Stomach (tissue), 9 donors: Measurements from ENCODE around the gene GSG1L. TPM values are rescaled to one million over a fixed set of nuclear protein-coding genes. Genes with fewer than 3 reads are reported as not detected.

Experiments used
- DNase-seq, 2 donors: peaks; one replicate each; pipeline versions ENCODE4 v3.0.0 to v3.0.0-alpha.2; 2013 to 2019
- H3K27ac ChIP-seq, 5 donors: fragments of 200-600 bp in 4 of 5; sonication (generic) in 4 of 5; one replicate each; pipeline ENCODE4 v1.5.1; 2013 to 2019; ENCODE audit warnings: mild to moderate bottlenecking in 1 of 5, moderate library complexity in 1 of 5
- H3K27me3 ChIP-seq, 3 donors: fragments of 200-600 bp; sonication (generic); one replicate each; pipeline ENCODE4 v1.5.1; 2017 to 2019; ENCODE audit warnings: mixed run types in 1 of 3
- H3K36me3 ChIP-seq, 4 donors: fragments of 200-600 bp; sonication (generic); 1 replicate in 3 of 4; 2 replicates in 1 of 4; pipeline ENCODE4 v1.5.1; 2016 to 2019
- H3K4me1 ChIP-seq, 4 donors: fragments of 200-600 bp; sonication (generic); one replicate each; pipeline ENCODE4 v1.5.1; 2016 to 2019
- H3K4me3 ChIP-seq, 4 donors: fragments of 200-600 bp; sonication (generic) in 3 of 4; one replicate each; pipeline ENCODE4 v1.5.1; 2016 to 2019; ENCODE audit warnings: mild to moderate bottlenecking in 1 of 4
- H3K9me3 ChIP-seq, 4 donors: fragments of 200-600 bp; sonication (generic); one replicate each; pipeline ENCODE4 v1.5.1; 2016 to 2019
- EP300 ChIP-seq: sonication (generic); formaldehyde crosslinking; IDR thresholded peaks from one replicate; pipeline ENCODE4 v1.6.1; 2017; ENCODE audit warnings: antibody characterized with exemption
- POLR2A ChIP-seq, 4 donors: fragments of 450-650 bp; IDR thresholded peaks; one replicate each; pipeline ENCODE4 v1.6.1; 2016; ENCODE audit warnings: antibody characterized with exemption in 4 of 4, control low read depth in 2 of 4, mild to moderate bottlenecking in 1 of 4, moderate library complexity in 1 of 4
- POLR2AphosphoS5 ChIP-seq, 3 donors: sonication (generic); formaldehyde crosslinking; IDR thresholded peaks; one replicate each; pipeline ENCODE4 v1.6.1; 2016; ENCODE audit warnings: antibody characterized with exemption in 3 of 3
- WGBS, 5 donors: extraction: QIAGEN DNeasy Blood & Tissue Kit in 3 of 5; methylation state at CpG; one replicate each; pipeline versions ENCODE4 v1.1.5 to v1.1.7; 2013 to 2018; 5-methylcytosine and 5-hydroxymethylcytosine counted together
- intact Hi-C: fragments of 100-400 bp; cut with DNase I; formaldehyde crosslinking; loops from one replicate; pipeline ENCODE4 v1.15.1; 2023; ENCODE audit warnings: low total_unique reads
- polyA plus RNA-seq, 3 donors: library from polyadenylated mRNA; stranded (reverse); fragments of 200-250 nt; gene quantifications; one replicate each; pipeline ENCODE4 v1.2.3, GENCODE V29; 2013
- total RNA-seq, 5 donors: library from RNA; depleted of rRNA; stranded (reverse); fragments of >200 nt; gene quantifications; one replicate each; pipeline versions ENCODE4 v1.1.0 to v1.2.3, GENCODE V29; 2014 to 2016
- TF ChIP-seq, protein P1 (sequence below), 7 experiments: fragments of 450-650 bp in 4 of 7; fragments of 200-600 bp in 3 of 7; sonication (generic) in 3 of 7; IDR thresholded peaks; one replicate each; pipeline ENCODE4 v1.5.1; 2016 to 2019; ENCODE audit warnings: antibody characterized with exemption in 7 of 7, control low read depth in 2 of 7, mild to moderate bottlenecking in 1 of 7
- donor health status: healthy with polysubstance abuse.
- donor health status: Bipolar disorder and iron deficiency.
- donor health status: healthy.

Gene GSG1L
- total and polyA plus RNA-seq, 8 donors: 0.06 TPM; not detected in 7

DNA sequence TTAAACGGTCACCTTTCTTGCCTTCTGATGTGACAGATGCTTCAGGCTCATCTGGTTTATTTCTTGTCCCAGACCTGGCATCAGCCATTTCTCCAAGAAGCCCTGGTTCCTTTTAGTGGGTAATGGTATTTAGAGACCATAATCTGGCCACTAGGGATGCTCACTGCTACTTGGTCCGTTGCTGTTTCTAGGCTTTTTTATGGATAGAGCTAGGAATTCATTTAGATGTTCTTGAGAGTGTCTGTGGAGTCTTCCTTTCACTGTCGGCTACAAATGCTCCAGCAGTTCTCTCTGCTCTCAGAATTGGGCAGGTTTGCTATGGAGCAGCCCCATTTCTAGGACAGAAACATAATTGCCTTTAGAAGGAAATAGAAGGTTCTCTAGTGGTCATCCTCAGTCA is 299.1 kb downstream of the GSG1L start:
- intact Hi-C loops: no loop called here
- H3K27me3 ChIP-seq: no peaks in the 10 kb centered on the region
- no peak for TF ChIP-seq POLR2A (IDR thresholded peaks at IDR 0.05)
- TF ChIP-seq, protein P1, sequence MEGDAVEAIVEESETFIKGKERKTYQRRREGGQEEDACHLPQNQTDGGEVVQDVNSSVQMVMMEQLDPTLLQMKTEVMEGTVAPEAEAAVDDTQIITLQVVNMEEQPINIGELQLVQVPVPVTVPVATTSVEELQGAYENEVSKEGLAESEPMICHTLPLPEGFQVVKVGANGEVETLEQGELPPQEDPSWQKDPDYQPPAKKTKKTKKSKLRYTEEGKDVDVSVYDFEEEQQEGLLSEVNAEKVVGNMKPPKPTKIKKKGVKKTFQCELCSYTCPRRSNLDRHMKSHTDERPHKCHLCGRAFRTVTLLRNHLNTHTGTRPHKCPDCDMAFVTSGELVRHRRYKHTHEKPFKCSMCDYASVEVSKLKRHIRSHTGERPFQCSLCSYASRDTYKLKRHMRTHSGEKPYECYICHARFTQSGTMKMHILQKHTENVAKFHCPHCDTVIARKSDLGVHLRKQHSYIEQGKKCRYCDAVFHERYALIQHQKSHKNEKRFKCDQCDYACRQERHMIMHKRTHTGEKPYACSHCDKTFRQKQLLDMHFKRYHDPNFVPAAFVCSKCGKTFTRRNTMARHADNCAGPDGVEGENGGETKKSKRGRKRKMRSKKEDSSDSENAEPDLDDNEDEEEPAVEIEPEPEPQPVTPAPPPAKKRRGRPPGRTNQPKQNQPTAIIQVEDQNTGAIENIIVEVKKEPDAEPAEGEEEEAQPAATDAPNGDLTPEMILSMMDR (IDR thresholded peaks at IDR 0.05): no peak
- no peak for TF ChIP-seq EP300
- no peak for TF ChIP-seq POLR2AphosphoS5 (IDR thresholded peaks at IDR 0.05)
- H3K36me3 ChIP-seq: peaks cover 22 to 96% (median 88%) of the 10 kb centered on the region in 4 donors
- H3K4me1 ChIP-seq: no peaks in the 10 kb centered on the region
- no peak for DNase-seq
- H3K4me3 ChIP-seq: no peak overlapping the region
- H3K27ac ChIP-seq: no peak overlapping the region
- peaks cover 0 to 11% (median 7%) of the 10 kb centered on the region in 4 donors for H3K9me3 ChIP-seq
- WGBS, 5 donors: 70 to 98% (median 94%) methylated on average over 3 of the region's 3 CpGs

DNA sequence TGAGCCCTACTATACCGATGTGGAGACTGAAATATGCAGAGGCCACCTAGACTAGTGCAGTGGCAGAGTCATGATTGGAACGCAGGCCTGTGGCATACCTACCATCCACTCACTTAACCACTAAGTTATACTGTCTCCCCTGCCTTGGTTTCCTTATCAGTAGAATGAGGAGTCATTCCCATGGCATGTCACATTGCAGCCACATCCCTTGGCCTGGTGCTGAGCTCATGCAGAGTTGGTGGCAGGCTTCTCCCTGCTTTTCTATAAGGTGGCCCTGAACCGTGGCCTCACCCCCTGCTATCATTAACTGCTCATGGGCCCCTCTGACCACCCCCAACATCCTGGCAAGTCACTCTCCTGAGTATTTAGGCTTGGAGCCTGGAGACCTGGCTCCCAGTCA is 301.1 kb downstream of the GSG1L start:
- H3K27me3 ChIP-seq: no peaks in the 10 kb centered on the region
- intact Hi-C loops: no loop called here
- DNase-seq: no peak

DNA sequence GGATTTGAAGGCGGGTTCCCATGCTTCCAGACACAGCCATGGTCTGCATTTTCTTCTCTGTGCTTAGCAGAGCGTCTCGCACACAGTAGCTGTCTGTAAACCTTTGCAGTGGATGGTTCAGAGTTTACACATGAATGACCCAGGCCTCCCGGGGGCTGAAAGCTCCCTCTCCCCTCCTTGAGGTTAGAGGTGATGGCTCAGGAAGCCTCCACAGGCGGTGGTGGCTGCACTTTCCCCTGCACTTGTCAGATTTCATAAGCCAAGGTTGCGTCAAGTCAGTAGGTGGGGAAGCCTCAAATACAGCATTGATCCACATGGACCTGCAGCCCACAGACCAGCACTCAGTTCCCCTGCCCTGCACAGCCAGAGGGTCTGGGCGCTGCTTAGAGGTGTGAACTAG is 301.7 kb downstream of the GSG1L start:
- 77 to 95% (median 86%) methylated on average over 7 of the region's 7 CpGs for WGBS, 5 donors
- Histone ChIP-seq H3K4me1 (no peaks in the 10 kb centered on the region), H3K36me3 (peaks cover 18 to 96% (median 81%) of the 10 kb centered on the region in 4 donors), H3K27me3 (no peaks in the 10 kb centered on the region), H3K27ac (no peak overlapping the region), H3K9me3 (peaks cover 0 to 11% (median 7%) of the 10 kb centered on the region in 4 donors), H3K4me3 (no peak overlapping the region)
- DNase-seq: no peak
- TF ChIP-seq, protein P1 (IDR thresholded peaks at IDR 0.05): no peak
- TF ChIP-seq POLR2A (IDR thresholded peaks at IDR 0.05) (no peak), EP300 (no peak), POLR2AphosphoS5 (IDR thresholded peaks at IDR 0.05) (no peak)
- intact Hi-C loops: no loop called here

More for the DNA sequence above, 301.1 kb downstream of the GSG1L start:
- TF ChIP-seq EP300 (no peak), POLR2A (IDR thresholded peaks at IDR 0.05) (no peak), POLR2AphosphoS5 (IDR thresholded peaks at IDR 0.05) (no peak)
- TF ChIP-seq, protein P1 (IDR thresholded peaks at IDR 0.05): no peak
- Histone ChIP-seq H3K4me1 (no peaks in the 10 kb centered on the region), H3K9me3 (peaks cover 0 to 11% (median 7%) of the 10 kb centered on the region in 4 donors), H3K4me3 (no peak overlapping the region), H3K27ac (no peak overlapping the region), H3K36me3 (peaks cover 22 to 96% (median 81%) of the 10 kb centered on the region in 4 donors)
- 86 to 97% (median 96%) methylated on average over 2 to 3 of the region's 3 CpGs for WGBS, 5 donors

DNA sequence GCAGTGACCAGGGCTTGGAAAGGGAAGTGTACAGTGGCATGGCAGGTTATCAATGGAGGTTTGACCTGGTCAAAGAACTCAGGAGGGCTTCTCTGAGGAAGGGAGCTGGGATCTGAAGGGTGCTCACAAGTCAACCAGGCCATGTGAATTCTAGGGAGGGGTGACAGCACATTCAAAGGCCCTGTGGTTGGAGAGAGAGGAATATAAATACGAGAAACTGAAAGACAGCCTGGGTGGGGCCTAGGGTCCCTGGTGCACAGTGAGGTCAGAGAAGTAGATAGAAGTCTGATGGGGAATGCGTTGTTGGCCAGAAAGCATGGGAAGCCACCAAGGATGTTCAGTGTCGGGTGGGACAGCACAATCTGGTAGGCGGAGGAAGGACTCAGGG is 302.7 kb downstream of the GSG1L start:
- no peaks in the 10 kb centered on the region for H3K4me1 ChIP-seq
- peaks cover 9 to 96% (median 80%) of the 10 kb centered on the region in 4 donors for H3K36me3 ChIP-seq
- H3K4me3 ChIP-seq: no peak overlapping the region
- peaks cover 0 to 11% (median 7%) of the 10 kb centered on the region in 4 donors for H3K9me3 ChIP-seq
- 91 to 98% (median 95%) methylated on average over 4 of the region's 4 CpGs for WGBS, 5 donors
- H3K27ac ChIP-seq: no peak overlapping the region
- no peaks in the 10 kb centered on the region for H3K27me3 ChIP-seq
- intact Hi-C loops: no loop called here
- DNase-seq: no peak
- TF ChIP-seq EP300 (no peak), POLR2A (IDR thresholded peaks at IDR 0.05) (no peak), POLR2AphosphoS5 (IDR thresholded peaks at IDR 0.05) (no peak)
- TF ChIP-seq, protein P1 (IDR thresholded peaks at IDR 0.05): no peak
